A549 (cell line): Measurements from ENCODE around the gene RGL3. TPM values are rescaled to one million over a fixed set of nuclear protein-coding genes. Genes with fewer than 3 reads are reported as not detected.

Experiments used
- ATAC-seq, 2 experiments: fragments of 200-7000 bp in 1 of 2; fragments of >200 bp in 1 of 2; cut with Nextera tagmentation in 1 of 2; cut with Tn5 transposase in 1 of 2; 3 replicates each; pipeline versions ENCODE4 v1.8.0 to v1.9.1; 2018 to 2020; ENCODE audit warnings: mild to moderate bottlenecking in 1 of 2, moderate library complexity in 1 of 2
- CTCF ChIA-PET: fragments of 300-600 bp; sonication (Branson Sonifier 250); formaldehyde crosslinking; extraction: SDS; loops from one replicate; lab custom pipeline; 2021; ENCODE audit warnings: antibody characterized with exemption, inconsistent platforms; lab: Yijun Ruan, JAX
- POLR2A ChIA-PET: fragments of 350-600 bp; formaldehyde crosslinking; extraction: SDS; loops from one replicate; lab custom pipeline; 2021; ENCODE audit warnings: antibody characterized with exemption, inconsistent platforms; lab: Yijun Ruan, JAX
- DNase-seq, 2 experiments: peaks; one replicate each; pipeline versions ENCODE4 v3.0.0 to v3.0.0-alpha.2; 2011 to 2016; ENCODE audit warnings: low read depth in 1 of 2, low spot score in 1 of 2
- FAIRE-seq: peaks from 2 replicates; lab custom pipeline; 2011; peaks lifted over from hg19 to GRCh38; lab: Jason Lieb, UNC
- H3K27ac ChIP-seq, 2 experiments: fragments of >200 bp; sonication (Bioruptor Twin); formaldehyde crosslinking; 3 replicates each; pipeline ENCODE4 v1.5.1; 2016 to 2017
- H3K4me1 ChIP-seq: fragments of >200 bp; sonication (Bioruptor Twin); formaldehyde crosslinking; 3 replicates; pipeline ENCODE4 v1.6.1; 2016
- H3K4me2 ChIP-seq: fragments of >200 bp; sonication (Bioruptor Twin); formaldehyde crosslinking; 3 replicates; pipeline ENCODE4 v1.6.1; 2016
- H3K4me3 ChIP-seq: fragments of >200 bp; sonication (Bioruptor Twin); formaldehyde crosslinking; 3 replicates; pipeline ENCODE4 v1.5.1; 2016
- H3K9me3 ChIP-seq: fragments of >200 bp; sonication (Bioruptor Twin); formaldehyde crosslinking; 3 replicates; pipeline ENCODE4 v1.6.1; 2016
- FOXS1 ChIP-seq: fragments of 250-450 bp; sonication (Bioruptor Pico); IDR thresholded peaks from 2 replicates; pipeline ENCODE4 v1.5.0; 2020; ENCODE audit warnings: mild to moderate bottlenecking, moderate library complexity
- GATA3 ChIP-seq: IDR thresholded peaks from 2 replicates; pipeline ENCODE4 v1.6.1; 2012; ENCODE audit warnings: borderline replicate concordance
- JUNB ChIP-seq: fragments of >200 bp; sonication (Bioruptor Twin); formaldehyde crosslinking; IDR thresholded peaks from 2 replicates; pipeline ENCODE4 v1.6.1; 2016
- NPAS2 ChIP-seq: fragments of 250-450 bp; sonication (Bioruptor Pico); IDR thresholded peaks from 2 replicates; pipeline ENCODE4 v1.8.0; 2022; ENCODE audit warnings: mild to moderate bottlenecking, moderate library complexity, borderline replicate concordance
- NR3C1 ChIP-seq: fragments of >200 bp; sonication (Bioruptor Twin); formaldehyde crosslinking; IDR thresholded peaks from 3 replicates; pipeline ENCODE4 v1.6.1; 2017
- PHF8 ChIP-seq: fragments of 200-600 bp; sonication (generic); IDR thresholded peaks from 2 replicates; pipeline ENCODE4 v1.6.1; 2016; ENCODE audit warnings: low read depth, mild to moderate bottlenecking, antibody characterized with exemption, moderate library complexity, borderline replicate concordance
- RNF2 ChIP-seq: fragments of 200-600 bp; sonication (generic); IDR thresholded peaks from 2 replicates; pipeline ENCODE4 v1.6.1; 2016; ENCODE audit warnings: low read depth, mild to moderate bottlenecking, antibody characterized with exemption, moderate library complexity, borderline replicate concordance
- SMC3 ChIP-seq: fragments of >200 bp; sonication (Bioruptor Twin); formaldehyde crosslinking; IDR thresholded peaks from 3 replicates; pipeline ENCODE4 v1.6.1; 2018; ENCODE audit warnings: inconsistent platforms
- SREBF2 ChIP-seq: fragments of 450-650 bp; IDR thresholded peaks from 2 replicates; pipeline ENCODE4 v1.6.1; 2014; ENCODE audit warnings: mild to moderate bottlenecking, moderate library complexity
- TP53 ChIP-seq: fragments of 250-450 bp; sonication (Bioruptor Pico); IDR thresholded peaks from 2 replicates; pipeline ENCODE4 v1.5.0; 2021; ENCODE audit warnings: mild to moderate bottlenecking, moderate library complexity
- WGBS: methylation state at CpG from one replicate; pipeline ENCODE4 v1.1.6; 2017; ENCODE audit errors: missing lambda C conversion rate; 5-methylcytosine and 5-hydroxymethylcytosine counted together
- polyA plus RNA-seq, 4 experiments: library from polyadenylated mRNA; depleted of rRNA in 3 of 4; stranded (reverse); fragments of >200 nt; fragmentation: RNase III in 1 of 4; extraction: RNeasy Plus Mini Kit Qiagen cat#74134 plus additional on column Dnase treatment in 1 of 4; gene quantifications; 2 replicates in 3 of 4; 3 replicates in 1 of 4; pipeline ENCODE4 v1.2.3, GENCODE V29; 2011 to 2017
- TF ChIP-seq, protein P1 (sequence below): fragments of 200-600 bp; sonication (generic); IDR thresholded peaks from 2 replicates; pipeline ENCODE4 v1.6.1; 2016; ENCODE audit warnings: antibody characterized with exemption, mild to moderate bottlenecking, moderate library complexity
- TF ChIP-seq, protein P2 (sequence below): fragments of 150-350 bp; IDR thresholded peaks from 2 replicates; pipeline ENCODE4 v1.6.1; 2014; ENCODE audit warnings: low read depth, mild to moderate bottlenecking, low read length
- TF ChIP-seq, protein P3 (sequence below): fragments of >200 bp; sonication (Bioruptor Twin); formaldehyde crosslinking; IDR thresholded peaks from 3 replicates; pipeline ENCODE4 v1.6.1; 2016
- TF ChIP-seq, protein P4 (sequence below): IDR thresholded peaks from 2 replicates; pipeline ENCODE4 v1.6.1; 2012
- TF ChIP-seq, protein P5 (sequence below): fragments of 450-650 bp; IDR thresholded peaks from 2 replicates; pipeline ENCODE4 v1.6.1; 2014; ENCODE audit warnings: antibody characterized with exemption

Gene RGL3
- polyA plus RNA-seq, 2 of the 4 experiments (the other 2 are of a cell fraction) = 1.5 to 3.7 TPM

DNA sequence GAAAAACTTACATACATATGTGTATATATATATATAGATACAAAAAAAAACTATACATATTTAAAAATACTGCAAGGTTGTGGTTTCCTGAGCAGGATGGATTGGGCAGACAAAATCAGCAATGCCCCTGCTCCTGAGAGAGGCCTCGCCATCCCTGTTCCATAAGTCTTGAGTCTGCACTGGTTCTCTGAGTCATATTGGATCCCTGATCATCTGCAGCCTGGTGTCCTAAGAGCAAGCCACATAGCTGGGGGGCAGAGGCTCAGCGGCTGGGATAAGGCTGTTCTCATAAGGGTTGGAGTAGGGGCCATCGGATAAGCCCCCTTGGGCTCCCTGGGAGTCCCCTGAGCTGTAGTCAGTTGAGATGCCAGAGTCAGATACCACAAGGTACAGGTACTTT is 41.4 kb downstream of the RGL3 start:
- no peaks in the 10 kb centered on the region for H3K9me3 ChIP-seq
- TF ChIP-seq FOXS1 (CRISPR knock-in tag) (no peak), SREBF2 (no peak), JUNB (no peak), NR3C1 (no peak), GATA3 (no peak), NPAS2 (CRISPR knock-in tag) (no peak)
- TF ChIP-seq, protein P1, sequence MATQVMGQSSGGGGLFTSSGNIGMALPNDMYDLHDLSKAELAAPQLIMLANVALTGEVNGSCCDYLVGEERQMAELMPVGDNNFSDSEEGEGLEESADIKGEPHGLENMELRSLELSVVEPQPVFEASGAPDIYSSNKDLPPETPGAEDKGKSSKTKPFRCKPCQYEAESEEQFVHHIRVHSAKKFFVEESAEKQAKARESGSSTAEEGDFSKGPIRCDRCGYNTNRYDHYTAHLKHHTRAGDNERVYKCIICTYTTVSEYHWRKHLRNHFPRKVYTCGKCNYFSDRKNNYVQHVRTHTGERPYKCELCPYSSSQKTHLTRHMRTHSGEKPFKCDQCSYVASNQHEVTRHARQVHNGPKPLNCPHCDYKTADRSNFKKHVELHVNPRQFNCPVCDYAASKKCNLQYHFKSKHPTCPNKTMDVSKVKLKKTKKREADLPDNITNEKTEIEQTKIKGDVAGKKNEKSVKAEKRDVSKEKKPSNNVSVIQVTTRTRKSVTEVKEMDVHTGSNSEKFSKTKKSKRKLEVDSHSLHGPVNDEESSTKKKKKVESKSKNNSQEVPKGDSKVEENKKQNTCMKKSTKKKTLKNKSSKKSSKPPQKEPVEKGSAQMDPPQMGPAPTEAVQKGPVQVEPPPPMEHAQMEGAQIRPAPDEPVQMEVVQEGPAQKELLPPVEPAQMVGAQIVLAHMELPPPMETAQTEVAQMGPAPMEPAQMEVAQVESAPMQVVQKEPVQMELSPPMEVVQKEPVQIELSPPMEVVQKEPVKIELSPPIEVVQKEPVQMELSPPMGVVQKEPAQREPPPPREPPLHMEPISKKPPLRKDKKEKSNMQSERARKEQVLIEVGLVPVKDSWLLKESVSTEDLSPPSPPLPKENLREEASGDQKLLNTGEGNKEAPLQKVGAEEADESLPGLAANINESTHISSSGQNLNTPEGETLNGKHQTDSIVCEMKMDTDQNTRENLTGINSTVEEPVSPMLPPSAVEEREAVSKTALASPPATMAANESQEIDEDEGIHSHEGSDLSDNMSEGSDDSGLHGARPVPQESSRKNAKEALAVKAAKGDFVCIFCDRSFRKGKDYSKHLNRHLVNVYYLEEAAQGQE = no peak
- TF ChIP-seq, protein P2, sequence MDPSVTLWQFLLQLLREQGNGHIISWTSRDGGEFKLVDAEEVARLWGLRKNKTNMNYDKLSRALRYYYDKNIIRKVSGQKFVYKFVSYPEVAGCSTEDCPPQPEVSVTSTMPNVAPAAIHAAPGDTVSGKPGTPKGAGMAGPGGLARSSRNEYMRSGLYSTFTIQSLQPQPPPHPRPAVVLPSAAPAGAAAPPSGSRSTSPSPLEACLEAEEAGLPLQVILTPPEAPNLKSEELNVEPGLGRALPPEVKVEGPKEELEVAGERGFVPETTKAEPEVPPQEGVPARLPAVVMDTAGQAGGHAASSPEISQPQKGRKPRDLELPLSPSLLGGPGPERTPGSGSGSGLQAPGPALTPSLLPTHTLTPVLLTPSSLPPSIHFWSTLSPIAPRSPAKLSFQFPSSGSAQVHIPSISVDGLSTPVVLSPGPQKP = no peak
- no peak overlapping the region for H3K4me3 ChIP-seq
- 70% methylated on average over 3 of the region's 3 CpGs for WGBS
- DNase-seq = no peak
- peak overlapping the region; percentile 58 for H3K4me2 ChIP-seq
- CTCF ChIA-PET = interaction anchor here (0.9 to 4.9 kb wide), 7 partner anchors 10 to 105 kb away, joined by 3 to 28 read pairs (median 4); partner anchors contain the start of genes CCDC159, TMEM205 and TSPAN16
- ATAC-seq = no peak
- H3K4me1 ChIP-seq = peaks cover 52% of the 10 kb centered on the region
- peak overlapping the region; percentile 61 to 85; a peak in 5 of 6 replicates for H3K27ac ChIP-seq
- FAIRE-seq = no peak
- POLR2A ChIA-PET = interaction anchor here (0.7 kb wide), 1 partner anchor 31 kb away, joined by 4 read pairs; the partner anchor contains the start of genes CCDC159 and TMEM205

DNA sequence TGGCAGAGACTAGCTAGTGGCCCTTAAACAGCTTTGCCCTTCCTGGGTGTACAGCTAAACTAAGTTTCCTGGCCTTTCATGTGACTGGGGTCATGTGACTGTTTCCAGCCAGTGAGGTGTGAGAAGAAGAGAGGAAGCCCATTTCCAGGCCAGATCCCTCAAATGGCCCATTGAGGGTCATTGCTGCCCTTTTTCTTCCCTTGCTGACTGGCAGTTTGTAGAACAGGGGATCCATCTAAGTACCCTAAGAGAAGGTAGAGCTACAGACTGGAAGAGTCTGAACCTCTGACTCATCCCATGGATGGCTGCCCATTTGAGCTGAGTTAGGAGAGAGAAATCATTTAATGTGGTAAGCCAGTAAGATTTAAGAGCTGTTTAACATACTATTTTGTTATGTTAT is 41.9 kb downstream of the RGL3 start:
- H3K4me2 ChIP-seq = peak overlapping the region; percentile 58
- no peaks in the 10 kb centered on the region for H3K9me3 ChIP-seq
- ChIA-PET CTCF (interaction anchor here (0.9 to 4.9 kb wide), 7 partner anchors 9 to 105 kb away, joined by 3 to 28 read pairs (median 4); partner anchors contain the start of genes CCDC159, TMEM205 and TSPAN16), POLR2A (interaction anchor here (0.5 kb wide), 1 partner anchor 83 kb away, joined by 3 read pairs; no protein-coding TSS in a partner anchor)
- H3K4me3 ChIP-seq = no peak overlapping the region
- H3K27ac ChIP-seq = peak overlapping the region; percentile 61 to 85; a peak in 5 of 6 replicates
- H3K4me1 ChIP-seq = peaks cover 52% of the 10 kb centered on the region
- FAIRE-seq = no peak
- peak; percentile 46 to 52 for DNase-seq
- ATAC-seq = no peak
- TF ChIP-seq PHF8 (no peak), SREBF2 (no peak), RNF2 (no peak), SMC3 (no peak), TP53 (CRISPR knock-in tag) (no peak)
- TF ChIP-seq, protein P3, sequence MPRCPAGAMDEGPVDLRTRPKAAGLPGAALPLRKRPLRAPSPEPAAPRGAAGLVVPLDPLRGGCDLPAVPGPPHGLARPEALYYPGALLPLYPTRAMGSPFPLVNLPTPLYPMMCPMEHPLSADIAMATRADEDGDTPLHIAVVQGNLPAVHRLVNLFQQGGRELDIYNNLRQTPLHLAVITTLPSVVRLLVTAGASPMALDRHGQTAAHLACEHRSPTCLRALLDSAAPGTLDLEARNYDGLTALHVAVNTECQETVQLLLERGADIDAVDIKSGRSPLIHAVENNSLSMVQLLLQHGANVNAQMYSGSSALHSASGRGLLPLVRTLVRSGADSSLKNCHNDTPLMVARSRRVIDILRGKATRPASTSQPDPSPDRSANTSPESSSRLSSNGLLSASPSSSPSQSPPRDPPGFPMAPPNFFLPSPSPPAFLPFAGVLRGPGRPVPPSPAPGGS = no peak
- TF ChIP-seq, protein P4, sequence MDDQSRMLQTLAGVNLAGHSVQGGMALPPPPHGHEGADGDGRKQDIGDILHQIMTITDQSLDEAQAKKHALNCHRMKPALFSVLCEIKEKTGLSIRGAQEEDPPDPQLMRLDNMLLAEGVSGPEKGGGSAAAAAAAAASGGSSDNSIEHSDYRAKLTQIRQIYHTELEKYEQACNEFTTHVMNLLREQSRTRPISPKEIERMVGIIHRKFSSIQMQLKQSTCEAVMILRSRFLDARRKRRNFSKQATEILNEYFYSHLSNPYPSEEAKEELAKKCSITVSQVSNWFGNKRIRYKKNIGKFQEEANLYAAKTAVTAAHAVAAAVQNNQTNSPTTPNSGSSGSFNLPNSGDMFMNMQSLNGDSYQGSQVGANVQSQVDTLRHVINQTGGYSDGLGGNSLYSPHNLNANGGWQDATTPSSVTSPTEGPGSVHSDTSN = no peak
- TF ChIP-seq, protein P5, sequence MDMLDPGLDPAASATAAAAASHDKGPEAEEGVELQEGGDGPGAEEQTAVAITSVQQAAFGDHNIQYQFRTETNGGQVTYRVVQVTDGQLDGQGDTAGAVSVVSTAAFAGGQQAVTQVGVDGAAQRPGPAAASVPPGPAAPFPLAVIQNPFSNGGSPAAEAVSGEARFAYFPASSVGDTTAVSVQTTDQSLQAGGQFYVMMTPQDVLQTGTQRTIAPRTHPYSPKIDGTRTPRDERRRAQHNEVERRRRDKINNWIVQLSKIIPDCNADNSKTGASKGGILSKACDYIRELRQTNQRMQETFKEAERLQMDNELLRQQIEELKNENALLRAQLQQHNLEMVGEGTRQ = peak; percentile 89
